GM10266 (cell line): Measurements from ENCODE around the gene MYO1E.

Source experiments
- DNase-seq: peaks from one replicate; pipeline ENCODE4 v3.0.0; 2012; ENCODE audit errors: extremely low spot score
- CTCF ChIP-seq: IDR thresholded peaks from 2 replicates; pipeline ENCODE4 v1.5.1; 2012; ENCODE audit warnings: mild to moderate bottlenecking, low read depth; ENCODE audit not compliant: control insufficient read depth, insufficient read depth; ENCODE audit errors: missing control alignments

MYO1E gene

GRCh38 chr15:59291213-59291549, 81.5 kb downstream of the MYO1E start:
- no peak for DNase-seq
- no peak for TF ChIP-seq CTCF

- DNase-seq: peak; percentile 41
- TF ChIP-seq CTCF: peak; percentile 8
Measured at GRCh38 chr15:59290295-59291212, 82.1 kb downstream of the MYO1E start.

- no peak for DNase-seq
Measured at GRCh38 chr15:59289574-59289973, 83.1 kb downstream of the MYO1E start.

GRCh38 chr15:59283717-59284391, 88.8 kb downstream of the MYO1E start:
- DNase-seq: no peak
- TF ChIP-seq CTCF: no peak

More at GRCh38 chr15:59289574-59289973, 83.1 kb downstream of the MYO1E start:
- no peak for TF ChIP-seq CTCF

GRCh38 chr15:59282515-59283337, 89.9 kb downstream of the MYO1E start:
- no peak for DNase-seq
- TF ChIP-seq CTCF: no peak

- TF ChIP-seq CTCF: no peak
Measured at GRCh38 chr15:59281699-59282098, 91.0 kb downstream of the MYO1E start.

More at GRCh38 chr15:59281699-59282098, 91.0 kb downstream of the MYO1E start:
- no peak for DNase-seq
